ENCODE measurements around the gene FAM181A.

Gene FAM181A

DNA sequence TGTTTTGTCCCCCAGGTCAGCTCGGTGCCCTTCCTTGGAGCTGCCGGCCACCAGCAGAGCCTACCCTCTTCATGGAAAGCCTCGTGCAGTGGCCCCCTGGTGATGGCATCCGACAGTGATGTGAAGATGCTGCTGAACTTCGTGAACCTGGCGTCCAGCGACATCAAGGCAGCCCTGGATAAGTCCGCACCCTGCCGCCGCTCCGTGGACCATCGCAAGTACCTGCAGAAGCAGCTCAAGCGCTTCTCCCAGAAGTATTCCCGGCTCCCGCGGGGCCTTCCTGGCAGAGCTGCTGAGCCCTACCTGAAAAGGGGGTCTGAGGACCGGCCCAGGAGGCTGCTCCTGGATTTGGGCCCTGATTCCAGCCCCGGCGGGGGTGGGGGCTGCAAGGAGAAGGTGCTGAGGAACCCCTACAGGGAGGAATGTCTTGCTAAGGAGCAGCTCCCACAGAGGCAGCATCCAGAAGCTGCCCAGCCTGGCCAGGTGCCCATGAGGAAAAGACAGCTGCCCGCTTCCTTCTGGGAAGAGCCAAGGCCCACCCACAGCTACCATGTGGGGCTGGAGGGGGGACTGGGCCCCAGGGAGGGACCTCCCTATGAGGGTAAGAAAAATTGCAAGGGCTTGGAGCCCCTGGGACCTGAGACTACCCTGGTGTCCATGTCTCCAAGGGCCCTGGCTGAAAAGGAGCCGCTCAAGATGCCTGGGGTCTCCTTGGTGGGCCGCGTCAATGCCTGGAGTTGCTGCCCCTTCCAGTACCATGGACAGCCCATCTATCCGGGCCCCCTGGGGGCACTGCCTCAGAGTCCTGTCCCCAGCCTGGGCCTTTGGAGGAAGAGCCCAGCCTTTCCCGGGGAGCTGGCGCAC is 1.3 kb downstream of the FAM181A start:
- no peak for DNase-seq (ENCODE audit: low read depth)
- TF ChIP-seq CTCF (IDR thresholded peaks at IDR 0.05; ENCODE audit: low read depth, low read length, missing control alignments) = no peak
- H3K4me3 ChIP-seq (ENCODE audit: low read depth, low read length) = no peak overlapping the region
- in situ Hi-C loops (cut with HindIII; ENCODE audit: low sequenced_read_pairs) = no loop called here

- no peak for DNase-seq (ENCODE audit: low read depth)
- in situ Hi-C loops (cut with HindIII; ENCODE audit: low sequenced_read_pairs) = no loop called here
- no peak for TF ChIP-seq CTCF (IDR thresholded peaks at IDR 0.05; ENCODE audit: low read depth, low read length, missing control alignments)
- no peak overlapping the region for H3K4me3 ChIP-seq (ENCODE audit: low read depth, low read length)
Observed at GRCh38 chr14:93929048-93929535, 1.9 kb downstream of the FAM181A start.

GRCh38 chr14:93929657-93930056 is 2.5 kb downstream of the FAM181A start:
- H3K4me3 ChIP-seq (ENCODE audit: low read depth, low read length) = no peak overlapping the region
- TF ChIP-seq CTCF (IDR thresholded peaks at IDR 0.05; ENCODE audit: low read depth, low read length, missing control alignments) = no peak
- in situ Hi-C loops (cut with HindIII; ENCODE audit: low sequenced_read_pairs) = no loop called here
- DNase-seq (ENCODE audit: low read depth) = no peak

- TF ChIP-seq CTCF (IDR thresholded peaks at IDR 0.05; ENCODE audit: low read depth, low read length, missing control alignments) = no peak
- in situ Hi-C loops (cut with HindIII; ENCODE audit: low sequenced_read_pairs) = no loop called here
- no peak overlapping the region for H3K4me3 ChIP-seq (ENCODE audit: low read depth, low read length)
- no peak for DNase-seq (ENCODE audit: low read depth)
Observed at GRCh38 chr14:93930296-93930988, 3.3 kb downstream of the FAM181A start.

DNA sequence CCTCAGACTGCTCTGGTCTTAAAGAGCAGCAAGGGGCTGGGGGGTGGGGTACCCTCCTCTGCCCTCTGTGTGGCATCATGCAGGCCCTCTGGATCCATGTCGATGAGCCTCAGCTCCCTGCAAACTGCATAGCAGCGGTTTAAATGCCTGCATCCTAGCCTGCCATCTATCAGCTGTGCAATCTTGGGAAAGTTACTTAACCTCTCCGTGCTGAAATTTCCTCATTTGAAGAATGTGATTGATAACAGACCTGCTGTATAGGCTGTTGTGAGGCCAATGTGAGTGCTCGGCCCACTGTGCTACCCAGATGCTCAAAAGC is 3.8 kb downstream of the FAM181A start:
- H3K4me3 ChIP-seq (ENCODE audit: low read depth, low read length) = no peak overlapping the region
- in situ Hi-C loops (cut with HindIII; ENCODE audit: low sequenced_read_pairs) = no loop called here
- TF ChIP-seq CTCF (IDR thresholded peaks at IDR 0.05; ENCODE audit: low read depth, low read length, missing control alignments) = no peak
- DNase-seq (ENCODE audit: low read depth) = no peak

DNA sequence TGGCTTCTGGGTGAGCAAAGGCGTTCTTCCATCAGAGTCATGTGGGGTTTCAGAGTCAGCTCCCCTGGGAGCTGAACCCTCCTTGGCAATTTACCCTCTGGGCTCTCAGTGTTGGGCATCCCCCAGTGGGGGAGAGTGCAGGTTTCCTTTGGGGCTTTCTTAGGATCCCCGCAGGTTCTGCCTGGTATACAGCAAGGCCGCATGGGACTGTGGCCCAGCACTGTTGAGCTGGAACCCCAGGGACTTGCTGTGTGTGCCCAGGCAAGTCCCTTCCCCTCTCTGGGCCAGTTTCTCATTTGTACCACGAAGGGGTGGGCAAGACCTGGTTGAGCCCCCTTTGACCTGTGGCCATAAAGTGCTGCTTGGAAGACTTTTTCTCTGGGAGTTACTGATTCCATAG is 5.5 kb downstream of the FAM181A start:
- in situ Hi-C loops (cut with HindIII; ENCODE audit: low sequenced_read_pairs) = no loop called here
- TF ChIP-seq CTCF (IDR thresholded peaks at IDR 0.05; ENCODE audit: low read depth, low read length, missing control alignments) = no peak
- no peak for DNase-seq (ENCODE audit: low read depth)
- H3K4me3 ChIP-seq (ENCODE audit: low read depth, low read length) = no peak overlapping the region
